IPS-20b (cell line): Measurements from ENCODE around the gene CRYBG3.
"Not testable (repeated sequence)": the region's sequence is repeated elsewhere in the genome, so short reads cannot be mapped to it uniquely, and the experiment has no call there.

ENCODE experiments used
- H3K27ac ChIP-seq: one replicate; pipeline ENCODE4 v1.5.1; 2013; ENCODE audit warnings: low read length
- H3K27me3 ChIP-seq: 2 replicates; pipeline ENCODE4 v1.6.1; 2013; ENCODE audit warnings: mild to moderate bottlenecking, low read length, inconsistent platforms; ENCODE audit not compliant: insufficient read depth
- H3K36me3 ChIP-seq: 2 replicates; pipeline ENCODE4 v1.6.1; 2013; ENCODE audit warnings: low read depth, mild to moderate bottlenecking, inconsistent platforms, low read length, moderate library complexity; ENCODE audit not compliant: insufficient read depth
- H3K4me1 ChIP-seq: 2 replicates; pipeline ENCODE4 v1.6.1; 2013; ENCODE audit warnings: mild to moderate bottlenecking, control low read depth, inconsistent platforms, low read length, moderate library complexity; ENCODE audit not compliant: insufficient read depth
- H3K4me3 ChIP-seq: 2 replicates; pipeline ENCODE4 v1.5.1; 2013; ENCODE audit warnings: mild to moderate bottlenecking, low read length, inconsistent platforms
- H3K9ac ChIP-seq: 2 replicates; pipeline ENCODE4 v1.6.1; 2013; ENCODE audit warnings: low read depth, mild to moderate bottlenecking, inconsistent platforms, low read length, moderate library complexity
- H3K9me3 ChIP-seq: 2 replicates; pipeline ENCODE4 v1.6.1; 2013; ENCODE audit warnings: mild to moderate bottlenecking, low read depth, low read length, inconsistent platforms; ENCODE audit not compliant: insufficient read depth

CRYBG3 gene

GRCh38 chr3:97901313-97902248, 79.8 kb downstream of the CRYBG3 start:
- no peaks in the 10 kb centered on the region for H3K27me3 ChIP-seq
- no peak overlapping the region for H3K9ac ChIP-seq
- H3K36me3 ChIP-seq: no peaks in the 10 kb centered on the region
- H3K9me3 ChIP-seq: no peaks in the 10 kb centered on the region
- H3K27ac ChIP-seq: no peak overlapping the region
- no peak overlapping the region for H3K4me3 ChIP-seq
- H3K4me1 ChIP-seq: peaks cover 2% of the 10 kb centered on the region; the same call in 1 of the 2 replicates

- not testable (repeated sequence) for H3K9me3 ChIP-seq, H3K4me3 ChIP-seq, H3K4me1 ChIP-seq, H3K9ac ChIP-seq, H3K27ac ChIP-seq, H3K36me3 ChIP-seq, H3K27me3 ChIP-seq
Observed at GRCh38 chr3:97909830-97910229, 88.0 kb downstream of the CRYBG3 start.

- H3K36me3 ChIP-seq, H3K9me3 ChIP-seq, H3K9ac ChIP-seq, H3K4me1 ChIP-seq, H3K4me3 ChIP-seq, H3K27me3 ChIP-seq, H3K27ac ChIP-seq: not testable (repeated sequence)
Observed at GRCh38 chr3:97910236-97910831, 88.5 kb downstream of the CRYBG3 start.

GRCh38 chr3:97910931-97911351, 89.1 kb downstream of the CRYBG3 start:
- Histone ChIP-seq H3K27me3 (no peaks in the 10 kb centered on the region), H3K36me3 (no peaks in the 10 kb centered on the region), H3K9me3 (no peaks in the 10 kb centered on the region), H3K4me3 (no peak overlapping the region), H3K4me1 (peaks cover 5% of the 10 kb centered on the region; the same call in 1 of the 2 replicates), H3K27ac (no peak overlapping the region), H3K9ac (no peak overlapping the region)

- no peaks in the 10 kb centered on the region for H3K9me3 ChIP-seq
- no peak overlapping the region for H3K4me3 ChIP-seq
- no peaks in the 10 kb centered on the region for H3K27me3 ChIP-seq
- no peaks in the 10 kb centered on the region; the same call in 1 of the 2 replicates for H3K36me3 ChIP-seq
- no peak overlapping the region for H3K9ac ChIP-seq
- H3K27ac ChIP-seq: no peak overlapping the region
- peaks cover 5% of the 10 kb centered on the region; the same call in 1 of the 2 replicates for H3K4me1 ChIP-seq
Observed at GRCh38 chr3:97911459-97911858, 89.6 kb downstream of the CRYBG3 start.

GRCh38 chr3:97914388-97914787, 92.6 kb downstream of the CRYBG3 start:
- Histone ChIP-seq H3K9me3 (no peaks in the 10 kb centered on the region), H3K9ac (no peak overlapping the region), H3K27ac (no peak overlapping the region), H3K36me3 (peaks cover 7% of the 10 kb centered on the region; the same call in 1 of the 2 replicates), H3K4me1 (peaks cover 5% of the 10 kb centered on the region; the same call in 1 of the 2 replicates), H3K4me3 (no peak overlapping the region), H3K27me3 (no peaks in the 10 kb centered on the region)

- Histone ChIP-seq H3K4me3 (no peak overlapping the region), H3K9me3 (no peaks in the 10 kb centered on the region), H3K36me3 (peaks cover 7% of the 10 kb centered on the region; the same call in 1 of the 2 replicates), H3K9ac (no peak overlapping the region), H3K27ac (no peak overlapping the region), H3K27me3 (no peaks in the 10 kb centered on the region), H3K4me1 (no peaks in the 10 kb centered on the region)
Observed at GRCh38 chr3:97916576-97916975, 94.8 kb downstream of the CRYBG3 start.

GRCh38 chr3:97917813-97918536, 96.2 kb downstream of the CRYBG3 start:
- H3K9ac ChIP-seq: no peak overlapping the region
- no peak overlapping the region for H3K4me3 ChIP-seq
- no peaks in the 10 kb centered on the region for H3K9me3 ChIP-seq
- no peaks in the 10 kb centered on the region for H3K27me3 ChIP-seq
- peaks cover 7% of the 10 kb centered on the region; the same call in 1 of the 2 replicates for H3K36me3 ChIP-seq
- no peak overlapping the region for H3K27ac ChIP-seq
- H3K4me1 ChIP-seq: no peaks in the 10 kb centered on the region

- no peaks in the 10 kb centered on the region for H3K36me3 ChIP-seq
- H3K9ac ChIP-seq: no peak overlapping the region
- no peak overlapping the region for H3K4me3 ChIP-seq
- no peaks in the 10 kb centered on the region for H3K27me3 ChIP-seq
- no peak overlapping the region for H3K27ac ChIP-seq
- H3K9me3 ChIP-seq: no peaks in the 10 kb centered on the region
- no peaks in the 10 kb centered on the region for H3K4me1 ChIP-seq
Observed at GRCh38 chr3:97927704-97928103, 105.9 kb downstream of the CRYBG3 start.

- Histone ChIP-seq H3K4me3 (no peak overlapping the region), H3K9ac (no peak overlapping the region), H3K9me3 (no peaks in the 10 kb centered on the region), H3K4me1 (no peaks in the 10 kb centered on the region), H3K36me3 (no peaks in the 10 kb centered on the region), H3K27me3 (no peaks in the 10 kb centered on the region), H3K27ac (no peak overlapping the region)
Observed at GRCh38 chr3:97928986-97929385, 107.2 kb downstream of the CRYBG3 start.

- Histone ChIP-seq H3K27me3 (no peaks in the 10 kb centered on the region), H3K9ac (no peak overlapping the region), H3K36me3 (no peaks in the 10 kb centered on the region), H3K9me3 (no peaks in the 10 kb centered on the region), H3K4me3 (no peak overlapping the region), H3K4me1 (no peaks in the 10 kb centered on the region), H3K27ac (no peak overlapping the region)
Observed at GRCh38 chr3:97930018-97930417, 108.2 kb downstream of the CRYBG3 start.
